ENCODE measurements around the gene COX14.

DNA sequence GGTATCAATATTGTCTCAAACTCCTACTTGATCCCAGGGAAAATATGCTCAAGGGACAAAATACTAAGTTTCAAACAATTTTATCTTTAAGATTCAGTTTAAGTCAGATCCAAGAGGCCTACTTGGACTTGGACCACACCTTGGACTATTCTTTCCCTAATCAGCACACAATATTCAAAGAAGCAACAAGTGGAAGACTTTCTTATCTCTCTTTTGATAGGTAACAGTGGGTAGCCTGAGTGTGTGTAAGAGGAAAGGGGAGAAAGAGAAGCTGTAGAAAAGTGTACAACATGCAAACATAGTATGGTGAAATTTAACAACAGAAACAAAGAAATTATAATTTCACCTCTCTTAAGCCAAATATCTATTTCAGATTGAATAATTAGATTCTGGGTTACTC, 48.6 kb downstream of the COX14 start:
- TF ChIP-seq, protein P1, sequence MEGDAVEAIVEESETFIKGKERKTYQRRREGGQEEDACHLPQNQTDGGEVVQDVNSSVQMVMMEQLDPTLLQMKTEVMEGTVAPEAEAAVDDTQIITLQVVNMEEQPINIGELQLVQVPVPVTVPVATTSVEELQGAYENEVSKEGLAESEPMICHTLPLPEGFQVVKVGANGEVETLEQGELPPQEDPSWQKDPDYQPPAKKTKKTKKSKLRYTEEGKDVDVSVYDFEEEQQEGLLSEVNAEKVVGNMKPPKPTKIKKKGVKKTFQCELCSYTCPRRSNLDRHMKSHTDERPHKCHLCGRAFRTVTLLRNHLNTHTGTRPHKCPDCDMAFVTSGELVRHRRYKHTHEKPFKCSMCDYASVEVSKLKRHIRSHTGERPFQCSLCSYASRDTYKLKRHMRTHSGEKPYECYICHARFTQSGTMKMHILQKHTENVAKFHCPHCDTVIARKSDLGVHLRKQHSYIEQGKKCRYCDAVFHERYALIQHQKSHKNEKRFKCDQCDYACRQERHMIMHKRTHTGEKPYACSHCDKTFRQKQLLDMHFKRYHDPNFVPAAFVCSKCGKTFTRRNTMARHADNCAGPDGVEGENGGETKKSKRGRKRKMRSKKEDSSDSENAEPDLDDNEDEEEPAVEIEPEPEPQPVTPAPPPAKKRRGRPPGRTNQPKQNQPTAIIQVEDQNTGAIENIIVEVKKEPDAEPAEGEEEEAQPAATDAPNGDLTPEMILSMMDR (IDR thresholded peaks at IDR 0.05 in 2 of 3, conservative IDR thresholded peaks at IDR 0.05 in 1 of 3; ENCODE audit: borderline replicate concordance in 1 of 3, insufficient read depth in 1 of 3, low read depth in 2 of 3, low read length in 2 of 3): no peak
- no peak for TF ChIP-seq CEBPB (IDR thresholded peaks at IDR 0.05; ENCODE audit: low read depth)
- TF ChIP-seq EZH2phosphoT487 (IDR thresholded peaks at IDR 0.05; ENCODE audit: borderline replicate concordance): no peak
- no peak for TF ChIP-seq EGR1 (IDR thresholded peaks at IDR 0.05; ENCODE audit: low read depth)
- no peak for TF ChIP-seq POLR2AphosphoS5 (IDR thresholded peaks at IDR 0.05; ENCODE audit: low read depth, low read length)
- no peak for TF ChIP-seq SRF (IDR thresholded peaks at IDR 0.05; ENCODE audit: low read depth)
- no peak for TF ChIP-seq POLR2A (IDR thresholded peaks at IDR 0.05; ENCODE audit: borderline replicate concordance, extremely low read depth, insufficient read depth, insufficient read length)
- no peak for TF ChIP-seq RAD21 (IDR thresholded peaks at IDR 0.05; ENCODE audit: low read depth)
- no peak for TF ChIP-seq SIN3A (IDR thresholded peaks at IDR 0.05; ENCODE audit: low read depth)

Measured in HCT116 (cell line).